SK-N-SH (cell line): ENCODE measurements around the gene CCL22. TPM values are rescaled to one million over a fixed set of nuclear protein-coding genes. Genes with fewer than 3 reads are reported as not detected.

Experiments used
- CTCF ChIA-PET: fragments of 300-600, 350-600 bp; formaldehyde crosslinking; extraction: SDS; loops from one replicate; lab custom pipeline; 2021; lab: Yijun Ruan, JAX
- POLR2A ChIA-PET: fragments of 350-600 bp; sonication (Branson Sonifier 250); formaldehyde crosslinking; extraction: SDS; loops from one replicate; lab custom pipeline; 2020; ENCODE audit warnings: antibody characterized with exemption, inconsistent platforms; lab: Yijun Ruan, JAX
- DNase-seq: peaks from one replicate; pipeline ENCODE4 v3.0.0; 2012
- H2AFZ ChIP-seq: fragments of 200-600 bp; sonication (generic); 2 replicates; pipeline ENCODE4 v1.8.1; 2016; ENCODE audit warnings: antibody characterized with exemption, mild to moderate bottlenecking, low read depth
- H3F3A ChIP-seq: fragments of 200-600 bp; sonication (generic); replicated peaks from 2 replicates; pipeline ENCODE3; 2016; ENCODE audit warnings: antibody characterized with exemption, mild to moderate bottlenecking; ENCODE audit not compliant: insufficient read depth
- H3K27ac ChIP-seq, 2 experiments: fragments of 200-500 bp in 1 of 2; fragments of 200-600 bp in 1 of 2; sonication (Bioruptor generic) in 1 of 2; sonication (generic), shearing (Covaris generic) in 1 of 2; 2 replicates each; pipeline versions ENCODE4 v1.5.1 to v1.6.1; 2014 to 2016; ENCODE audit warnings: low read depth in 2 of 2, inconsistent platforms in 1 of 2, low read length in 1 of 2, mild to moderate bottlenecking in 1 of 2, mixed read lengths in 1 of 2
- H3K27me3 ChIP-seq: fragments of 200-600 bp; sonication (generic), shearing (Covaris generic); 2 replicates; pipeline ENCODE4 v1.6.1; 2016; ENCODE audit warnings: mixed run types; ENCODE audit not compliant: insufficient read depth
- H3K36me3 ChIP-seq, 2 experiments: fragments of 200-500 bp in 1 of 2; fragments of 200-600 bp in 1 of 2; sonication (Bioruptor generic) in 1 of 2; sonication (generic) in 1 of 2; replicated peaks in 1 of 2; 2 replicates each; pipeline versions ENCODE3 to v1.5.1; 2014 to 2016; ENCODE audit warnings: low read length in 1 of 2, mild to moderate bottlenecking in 1 of 2; ENCODE audit not compliant: insufficient read depth in 2 of 2, control insufficient read depth in 1 of 2
- H3K4me1 ChIP-seq, 2 experiments: fragments of 200-500 bp in 1 of 2; fragments of 200-600 bp in 1 of 2; sonication (Bioruptor generic) in 1 of 2; sonication (generic), shearing (Covaris generic) in 1 of 2; 2 replicates each; pipeline versions ENCODE4 v1.5.1 to v1.6.1; 2014 to 2016; ENCODE audit warnings: low read depth in 1 of 2, low read length in 1 of 2, mixed run types in 1 of 2; ENCODE audit not compliant: insufficient read depth in 2 of 2, control insufficient read depth in 1 of 2
- H3K4me2 ChIP-seq: fragments of 200-600 bp; sonication (generic), shearing (Covaris generic); 2 replicates; pipeline ENCODE4 v1.6.1; 2017; ENCODE audit warnings: mixed run types
- H3K4me3 ChIP-seq, 2 experiments: fragments of 200-500 bp in 1 of 2; fragments of 200-600 bp in 1 of 2; sonication (Bioruptor generic) in 1 of 2; sonication (generic), shearing (Covaris generic) in 1 of 2; 2 replicates each; pipeline versions ENCODE4 v1.5.1 to v1.8.1; 2014 to 2016; ENCODE audit warnings: low read depth in 2 of 2, inconsistent platforms in 1 of 2, low read length in 1 of 2, mild to moderate bottlenecking in 1 of 2, mixed read lengths in 1 of 2, moderate library complexity in 1 of 2
- H3K79me2 ChIP-seq: fragments of 200-600 bp; sonication (generic); 2 replicates; pipeline ENCODE4 v1.8.1; 2017; ENCODE audit warnings: mild to moderate bottlenecking; ENCODE audit not compliant: insufficient read depth
- H3K9ac ChIP-seq: fragments of 200-600 bp; sonication (generic); 2 replicates; pipeline ENCODE4 v1.6.1; 2017; ENCODE audit warnings: mixed run types
- H3K9me2 ChIP-seq: fragments of 200-600 bp; sonication (generic); 2 replicates; pipeline ENCODE4 v1.6.1; 2017; ENCODE audit warnings: mixed run types
- H3K9me3 ChIP-seq: fragments of 200-600 bp; sonication (generic); 2 replicates; pipeline ENCODE4 v1.6.1; 2017; ENCODE audit warnings: mixed run types, mild to moderate bottlenecking, moderate library complexity
- H4K20me1 ChIP-seq: fragments of 200-600 bp; sonication (generic); 2 replicates; pipeline ENCODE4 v1.6.1; 2017; ENCODE audit warnings: mild to moderate bottlenecking, mixed run types; ENCODE audit not compliant: insufficient read depth
- ELF1 ChIP-seq: IDR thresholded peaks from 2 replicates; pipeline ENCODE4 v1.4.0; 2012
- FOXM1 ChIP-seq: IDR thresholded peaks from 2 replicates; pipeline ENCODE4 v1.4.0; 2012; ENCODE audit warnings: low read depth, mild to moderate bottlenecking
- MAX ChIP-seq: IDR thresholded peaks from 2 replicates; pipeline ENCODE4 v1.4.0; 2012; ENCODE audit warnings: low read depth
- NFIC ChIP-seq: IDR thresholded peaks from 2 replicates; pipeline ENCODE4 v1.4.0; 2012; ENCODE audit warnings: borderline replicate concordance
- RCOR1 ChIP-seq: fragments of 150-350 bp; IDR thresholded peaks from 2 replicates; pipeline ENCODE4 v1.6.1; 2017; ENCODE audit warnings: antibody characterized with exemption, low read length
- REST ChIP-seq: IDR thresholded peaks from 2 replicates; pipeline ENCODE4 v1.6.1; 2012; ENCODE audit warnings: mild to moderate bottlenecking, low read depth, low read length, moderate library complexity
- TAF1 ChIP-seq: IDR thresholded peaks from 2 replicates; pipeline ENCODE4 v1.6.1; 2012; ENCODE audit warnings: low read depth, mild to moderate bottlenecking, low read length, moderate library complexity, borderline replicate concordance
- WGBS: methylation state at CpG from one replicate; pipeline ENCODE4 v1.1.6; 2017; ENCODE audit warnings: low lambda C conversion rate; 5-methylcytosine and 5-hydroxymethylcytosine counted together
- polyA plus RNA-seq, 3 experiments: library from polyadenylated mRNA; depleted of rRNA; stranded (reverse); fragments of >200 nt; gene quantifications; 2 replicates each; pipeline ENCODE4 v1.2.3, GENCODE V29; 2012

Gene CCL22
- polyA plus RNA-seq, 1 of the 3 experiments (the other 2 are of a cell fraction): not detected

DNA sequence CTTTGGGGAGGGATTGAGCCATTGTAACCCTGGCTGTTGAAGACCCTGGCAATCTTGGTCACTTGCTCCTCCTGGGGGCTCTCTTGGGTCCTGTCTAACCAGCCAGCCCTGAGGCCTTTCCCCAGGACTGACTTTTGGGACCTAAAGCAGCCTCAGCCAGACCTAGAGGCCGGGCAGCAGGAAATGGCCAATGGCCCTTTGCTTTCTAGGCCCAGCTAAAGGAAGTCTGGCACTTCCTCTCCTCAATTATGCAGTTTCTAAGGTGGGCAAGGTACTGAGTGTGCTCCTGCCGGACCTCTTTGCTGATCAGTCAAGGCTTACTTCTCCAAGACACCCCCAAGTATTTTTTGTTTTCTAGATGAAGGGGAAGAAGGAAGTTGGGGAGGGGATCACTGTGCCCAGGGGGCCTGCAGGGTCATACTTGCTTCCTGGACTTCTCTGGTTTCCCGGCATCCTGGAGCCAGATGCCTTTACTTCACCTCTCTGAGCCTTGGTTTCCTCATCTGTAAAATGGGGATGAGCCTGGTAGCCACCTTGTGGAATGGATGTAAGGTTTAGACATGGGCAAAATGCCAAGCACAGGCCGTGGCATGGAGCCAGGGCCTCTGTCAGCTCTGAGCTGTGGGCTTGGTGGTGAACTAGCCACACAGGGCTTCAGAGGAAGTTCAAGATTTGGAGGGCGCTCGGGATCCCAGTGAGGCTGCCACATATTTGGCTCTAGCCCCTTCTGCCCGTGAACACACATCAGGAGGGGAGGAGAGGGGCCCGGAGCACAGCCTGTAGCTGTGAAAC, 22.3 kb downstream of the CCL22 start:
- WGBS: 81% methylated on average over 7 of the region's 8 CpGs
- H3K36me3 ChIP-seq: no peaks in the 10 kb centered on the region
- H3K27me3 ChIP-seq: no peaks in the 10 kb centered on the region
- no peak overlapping the region for H3K4me2 ChIP-seq
- H3K9ac ChIP-seq: no peak overlapping the region
- H3K4me1 ChIP-seq: peaks cover 15 to 35% of the 10 kb centered on the region in 2 experiments; a peak in 3 of 4 replicates
- TF ChIP-seq TAF1 (no peak), MAX (peak; percentile 19; the same call in 1 of the 2 replicates), NFIC (peak; percentile 87)
- no peaks in the 10 kb centered on the region for H3K9me3 ChIP-seq
- no peaks in the 10 kb centered on the region for H4K20me1 ChIP-seq
- no peak for DNase-seq
- no peak overlapping the region for H2AFZ ChIP-seq
- H3K9me2 ChIP-seq: no peaks in the 10 kb centered on the region
- H3K79me2 ChIP-seq: no peaks in the 10 kb centered on the region
- H3K27ac ChIP-seq: no peak overlapping the region
- no peak overlapping the region for H3K4me3 ChIP-seq
- ChIA-PET POLR2A (interaction anchor here (0.8 kb wide), 2 partner anchors 8 to 36 kb away, joined by 4 read pairs; partner anchors contain the start of gene CX3CL1), CTCF (interaction anchor here (1.3 to 2.1 kb wide), 4 partner anchors 9 to 138 kb away, joined by 3 to 17 read pairs (median 3); partner anchors contain the start of gene CX3CL1)
- peaks cover 7% of the 10 kb centered on the region for H3F3A ChIP-seq

DNA sequence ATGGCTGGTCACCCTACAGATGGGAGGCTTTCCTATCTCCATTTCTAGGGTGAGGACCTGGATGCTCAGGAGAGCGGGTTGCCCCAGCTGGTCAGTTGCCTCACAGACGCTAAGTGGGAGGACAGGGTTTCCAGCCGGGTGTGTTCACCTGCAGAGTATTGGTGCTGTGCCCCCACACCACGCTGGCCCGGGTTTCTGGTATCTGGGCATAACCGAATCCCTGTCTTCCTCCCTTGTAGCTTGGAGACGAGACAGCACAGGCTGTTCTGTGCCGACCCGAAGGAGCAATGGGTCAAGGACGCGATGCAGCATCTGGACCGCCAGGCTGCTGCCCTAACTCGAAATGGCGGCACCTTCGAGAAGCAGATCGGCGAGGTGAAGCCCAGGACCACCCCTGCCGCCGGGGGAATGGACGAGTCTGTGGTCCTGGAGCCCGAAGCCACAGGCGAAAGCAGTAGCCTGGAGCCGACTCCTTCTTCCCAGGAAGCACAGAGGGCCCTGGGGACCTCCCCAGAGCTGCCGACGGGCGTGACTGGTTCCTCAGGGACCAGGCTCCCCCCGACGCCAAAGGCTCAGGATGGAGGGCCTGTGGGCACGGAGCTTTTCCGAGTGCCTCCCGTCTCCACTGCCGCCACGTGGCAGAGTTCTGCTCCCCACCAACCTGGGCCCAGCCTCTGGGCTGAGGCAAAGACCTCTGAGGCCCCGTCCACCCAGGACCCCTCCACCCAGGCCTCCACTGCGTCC, 23.4 kb downstream of the CCL22 start:
- Histone ChIP-seq H3K9me3 (no peaks in the 10 kb centered on the region), H3K27ac (no peak overlapping the region), H3K9me2 (no peaks in the 10 kb centered on the region), H2AFZ (no peak overlapping the region), H3F3A (peaks cover 7% of the 10 kb centered on the region), H3K4me2 (no peak overlapping the region), H3K36me3 (no peaks in the 10 kb centered on the region), H3K4me3 (no peak overlapping the region), H3K79me2 (no peaks in the 10 kb centered on the region), H4K20me1 (no peaks in the 10 kb centered on the region), H3K9ac (no peak overlapping the region), H3K27me3 (no peaks in the 10 kb centered on the region), H3K4me1 (peaks cover 15 to 33% of the 10 kb centered on the region in 2 experiments; a peak in 3 of 4 replicates)
- ChIA-PET POLR2A (no interaction called here), CTCF (interaction anchor here (1.1 to 2.1 kb wide), 3 partner anchors 36 to 137 kb away, joined by 3 to 17 read pairs (median 3); no protein-coding TSS in a partner anchor)
- 97% methylated on average over 26 of the region's 35 CpGs for WGBS
- peak; percentile 8 for DNase-seq
- TF ChIP-seq FOXM1 (no peak), ELF1 (no peak), RCOR1 (no peak), TAF1 (no peak), REST (no peak), NFIC (no peak)
- TF ChIP-seq, all 33 proteins: peak for 0
